GM12878 (cell line): Measurements from ENCODE around the gene SNCG. TPM values are rescaled to one million over a fixed set of nuclear protein-coding genes. Genes with fewer than 3 reads are reported as not detected.
"Not testable (repeated sequence)": the region's sequence is repeated elsewhere in the genome, so short reads cannot be mapped to it uniquely, and the experiment has no call there.

Experiments
- ATAC-seq: fragments of 200-7000 bp; cut with Tn5 transposase; 3 replicates; pipeline ENCODE4 v1.9.1; 2020; ENCODE audit warnings: mild to moderate bottlenecking, moderate library complexity
- BruUV-seq: library from RNA; stranded (reverse); fragments of 400-500 nt; replicated peaks from 2 replicates; lab custom pipeline; 2021; lab: Mats Ljungman, UMichigan
- CTCF ChIA-PET: fragments of 300-600 bp; sonication (Branson Sonifier 250); formaldehyde crosslinking; extraction: SDS; loops from one replicate; lab custom pipeline; 2021; ENCODE audit warnings: inconsistent platforms; lab: Yijun Ruan, JAX
- POLR2A ChIA-PET: fragments of 350-600 bp; formaldehyde crosslinking; extraction: SDS; loops from one replicate; lab custom pipeline; 2021; ENCODE audit warnings: inconsistent platforms; lab: Charles Lee
- RAD21 ChIA-PET: fragments of 300-600 bp; sonication (Branson Sonifier 250); formaldehyde crosslinking; loops from one replicate; lab custom pipeline; 2023; ENCODE audit warnings: antibody characterized with exemption; ENCODE audit not compliant: unreplicated experiment; lab: Charles Lee
- SMC1A ChIA-PET: fragments of 300-600 bp; sonication (Branson Sonifier 250); formaldehyde crosslinking; loops from one replicate; lab custom pipeline; 2023; ENCODE audit not compliant: unreplicated experiment, uncharacterized antibody; lab: Charles Lee
- DNase-seq: peaks from one replicate; pipeline ENCODE4 v3.0.0-alpha.2; 2011; ENCODE audit warnings: low read depth, low spot score
- FAIRE-seq: peaks from 3 replicates; lab custom pipeline; 2011; peaks lifted over from hg19 to GRCh38; lab: Jason Lieb, UNC
- H2AFZ ChIP-seq: 2 replicates; pipeline ENCODE4 v1.6.0; 2011; ENCODE audit warnings: low read depth, low read length, control low read depth; ENCODE audit not compliant: control insufficient read depth
- H3K27ac ChIP-seq: 2 replicates; pipeline ENCODE4 v1.5.1; 2011; ENCODE audit warnings: control low read depth; ENCODE audit not compliant: control insufficient read depth, insufficient read depth
- H3K27me3 ChIP-seq, 2 experiments: replicated peaks in 1 of 2; 2 replicates each; pipeline versions ENCODE4 v1.6.0 to v1.6.1; 2011; ENCODE audit warnings: low read length in 1 of 2; ENCODE audit not compliant: control insufficient read depth in 2 of 2, insufficient read depth in 2 of 2
- H3K36me3 ChIP-seq, 2 experiments: 2 replicates each; pipeline ENCODE4 v1.5.1; 2011; ENCODE audit warnings: low read length in 1 of 2; ENCODE audit not compliant: control insufficient read depth in 2 of 2, insufficient read depth in 2 of 2
- H3K4me1 ChIP-seq: 2 replicates; pipeline ENCODE4 v1.6.1; 2011; ENCODE audit warnings: mild to moderate bottlenecking, low read length, moderate library complexity, mixed read lengths; ENCODE audit not compliant: control insufficient read depth, insufficient read depth
- H3K4me2 ChIP-seq: 2 replicates; pipeline ENCODE4 v1.6.0; 2011; ENCODE audit warnings: control low read depth; ENCODE audit not compliant: control insufficient read depth, insufficient read depth
- H3K4me3 ChIP-seq: fragments of 200-600 bp; sonication (generic); 2 replicates; pipeline ENCODE4 v1.5.1; 2016
- H3K79me2 ChIP-seq: 2 replicates; pipeline ENCODE4 v1.6.0; 2011; ENCODE audit warnings: low read length; ENCODE audit not compliant: control insufficient read depth, insufficient read depth
- H3K9ac ChIP-seq: 2 replicates; pipeline ENCODE4 v1.8.0; 2011; ENCODE audit warnings: low read length, control low read depth, mixed read lengths; ENCODE audit not compliant: control insufficient read depth, insufficient read depth
- H3K9me3 ChIP-seq: replicated peaks from 3 replicates; pipeline ENCODE4 v1.5.1; 2011; ENCODE audit warnings: mild to moderate bottlenecking, low read length; ENCODE audit not compliant: control insufficient read depth, insufficient read depth
- H4K20me1 ChIP-seq: 2 replicates; pipeline ENCODE4 v1.6.0; 2011; ENCODE audit not compliant: control insufficient read depth, insufficient read depth
- BMI1 ChIP-seq: fragments of 450-650 bp; IDR thresholded peaks from 2 replicates; pipeline ENCODE4 v1.6.1; 2016; ENCODE audit warnings: mild to moderate bottlenecking, moderate library complexity, borderline replicate concordance
- BRCA1 ChIP-seq: IDR thresholded peaks from 2 replicates; pipeline ENCODE4 v1.6.1; 2011; ENCODE audit warnings: low read depth, low read length, improper control_type of control experiment
- CHD2 ChIP-seq: IDR thresholded peaks from 2 replicates; pipeline ENCODE4 v1.6.1; 2011; ENCODE audit warnings: low read depth, low read length, improper control_type of control experiment, borderline replicate concordance
- CTCF ChIP-seq, 3 experiments: IDR thresholded peaks in 2 of 3; conservative IDR thresholded peaks in 1 of 3; 2 replicates each; pipeline ENCODE4 v1.5.1; 2011; ENCODE audit warnings: low read depth in 3 of 3, low read length in 3 of 3, mild to moderate bottlenecking in 3 of 3, control low read depth in 2 of 3, moderate library complexity in 2 of 3, inconsistent platforms in 1 of 3, mixed read lengths in 1 of 3; ENCODE audit not compliant: control insufficient read depth in 2 of 3, insufficient read depth in 1 of 3; ENCODE audit errors: extremely low read depth in 1 of 3
- FOS ChIP-seq: IDR thresholded peaks from 3 replicates; pipeline ENCODE4 v1.6.1; 2011; ENCODE audit warnings: borderline replicate concordance; ENCODE audit not compliant: insufficient read length; ENCODE audit errors: extremely low read depth
- GABPA ChIP-seq: IDR thresholded peaks from 2 replicates; pipeline ENCODE4 v1.6.1; 2014; ENCODE audit warnings: antibody characterized with exemption, low read depth, mild to moderate bottlenecking, inconsistent platforms
- HDAC2 ChIP-seq: fragments of 200-600 bp; sonication (generic); IDR thresholded peaks from 2 replicates; pipeline ENCODE4 v1.6.1; 2017
- IKZF1 ChIP-seq: fragments of 450-650 bp; conservative IDR thresholded peaks from 2 replicates; pipeline ENCODE4 v1.6.1; 2017; ENCODE audit warnings: antibody characterized with exemption, mild to moderate bottlenecking
- MAX ChIP-seq: IDR thresholded peaks from 2 replicates; pipeline ENCODE4 v1.6.1; 2012; ENCODE audit warnings: low read depth, low read length, improper control_type of control experiment
- NFYB ChIP-seq: IDR thresholded peaks from 2 replicates; pipeline ENCODE4 v1.6.1; 2011; ENCODE audit warnings: low read depth, mild to moderate bottlenecking, low read length, improper control_type of control experiment, moderate library complexity; ENCODE audit not compliant: insufficient read depth
- POU2F2 ChIP-seq: IDR thresholded peaks from 3 replicates; pipeline ENCODE4 v1.6.1; 2011; ENCODE audit warnings: low read depth, mild to moderate bottlenecking, low read length, borderline replicate concordance
- SUZ12 ChIP-seq: fragments of 200-600 bp; sonication (generic); IDR thresholded peaks from one replicate; pipeline ENCODE4 v1.6.1; 2018; ENCODE audit warnings: antibody characterized with exemption, mild to moderate bottlenecking; ENCODE audit not compliant: unreplicated experiment
- TCF3 ChIP-seq: IDR thresholded peaks from 2 replicates; pipeline ENCODE4 v1.6.1; 2012; ENCODE audit warnings: low read depth, mild to moderate bottlenecking, low read length, borderline replicate concordance; ENCODE audit not compliant: insufficient read depth
- WGBS: methylation state at CpG from one replicate; pipeline ENCODE4 v1.1.6; 2016; ENCODE audit warnings: low lambda C conversion rate; ENCODE audit not compliant: insufficient replicate concordance, insufficient coverage; ENCODE audit errors: missing lambda C conversion rate; 5-methylcytosine and 5-hydroxymethylcytosine counted together
- in situ Hi-C: fragments of 300-500 bp; cut with MboI; formaldehyde crosslinking; loops from 9 replicates; pipeline ENCODE4 v1.14.3; 2018; ENCODE audit warnings: mixed read lengths
- intact Hi-C: fragments of 100-400 bp; cut with micrococcal nuclease; formaldehyde crosslinking; loops from one replicate; pipeline ENCODE4 v1.14.2; 2022; ENCODE audit not compliant: unreplicated experiment
- polyA plus RNA-seq, 11 experiments: library from polyadenylated mRNA; depleted of rRNA in 4 of 11; unstranded in 6 of 11; stranded (reverse) in 5 of 11; fragments of >200 nt; fragmentation: Nextera tagmentation in 4 of 11; fragmentation: Illumina TruSeq in 1 of 11; extraction: Ambion mirVana in 4 of 11; extraction: Trizol in 1 of 11; gene quantifications; 1 replicate in 1 of 11; 2 replicates in 10 of 11; pipeline versions ENCODE4 v1.2.1 to v1.2.3, GENCODE V29; 2011 to 2016; ENCODE audit warnings: inconsistent platforms in 2 of 11, missing spikeins in 2 of 11, low read depth in 1 of 11
- total RNA-seq, 4 experiments: library from RNA; depleted of rRNA in 3 of 4; stranded (reverse); fragments of >200 nt in 3 of 4; fragmentation: Illumina TruSeq in 1 of 4; extraction: Trizol in 1 of 4; gene quantifications; 2 replicates each; pipeline versions ENCODE4 v1.2.1 to v1.2.3, GENCODE V29; 2013 to 2021

The SNCG gene
- total and polyA plus RNA-seq, 10 of the 15 experiments (the other 5 are each of a cell fraction or from before 2014, with no cell fraction given), result 0.22 to 1.3 (median 0.42) TPM; not detected in 6

GRCh38 chr10:86938260-86938659, 20.1 kb upstream of the SNCG start (continued):
- TF ChIP-seq MAX, result no peak

- H3K79me2 ChIP-seq, H2AFZ ChIP-seq, DNase-seq, BruUV-seq, H4K20me1 ChIP-seq, H3K9ac ChIP-seq, H3K9me3 ChIP-seq, ATAC-seq, FAIRE-seq, H3K4me3 ChIP-seq, H3K4me1 ChIP-seq, H3K27me3 ChIP-seq, POLR2A ChIA-PET, H3K4me2 ChIP-seq, H3K36me3 ChIP-seq, in situ Hi-C loops, intact Hi-C loops, H3K27ac ChIP-seq: not testable (repeated sequence)
- 67% methylated on average over 16 of the region's 16 CpGs for WGBS
- ChIA-PET SMC1A (interaction anchor here (1.7 to 3.0 kb wide), 2 partner anchors 12 to 26 kb away, joined by 4 to 8 read pairs; no protein-coding TSS in a partner anchor), CTCF (interaction anchor here (0.7 to 3.9 kb wide), 6 partner anchors 21 to 310 kb away, joined by 3 to 25 read pairs (median 4); no protein-coding TSS in a partner anchor), RAD21 (interaction anchor here (2.0 kb wide), 1 partner anchor 20 kb away, joined by 12 read pairs; no protein-coding TSS in a partner anchor)
These were observed 18.3 kb upstream of the SNCG start for GRCh38 chr10:86940076-86940475.

GRCh38 chr10:86940677-86941076, 17.7 kb upstream of the SNCG start:
- intact Hi-C loops, result no loop called here
- DNase-seq (no peak), FAIRE-seq (no peak), ATAC-seq (no peak)
- Histone ChIP-seq H3K27ac (no peak overlapping the region), H2AFZ (no peak overlapping the region), H3K4me1 (no peaks in the 10 kb centered on the region; the same call in 1 of the 2 replicates), H4K20me1 (no peaks in the 10 kb centered on the region), H3K4me2 (no peak overlapping the region), H3K4me3 (no peak overlapping the region), H3K36me3 (no peaks in the 10 kb centered on the region), H3K79me2 (no peaks in the 10 kb centered on the region), H3K9ac (no peak overlapping the region), H3K9me3 (no peaks in the 10 kb centered on the region), H3K27me3 (no peaks in the 10 kb centered on the region)
- SMC1A ChIA-PET, result interaction anchor here (1.7 kb wide), 1 partner anchor 12 kb away, joined by 4 read pairs; no protein-coding TSS in a partner anchor
- POLR2A ChIA-PET, result no interaction called here
- BruUV-seq, result no TSS peak
- in situ Hi-C loops, result no loop called here
- WGBS, result 82% methylated on average over 6 of the region's 6 CpGs
- RAD21 ChIA-PET, result interaction anchor here (0.9 to 1.4 kb wide), 2 partner anchors 21 to 99 kb away, joined by 3 to 5 read pairs; no protein-coding TSS in a partner anchor
- CTCF ChIA-PET, result interaction anchor here (0.9 to 3.9 kb wide), 3 partner anchors 20 to 292 kb away, joined by 3 to 25 read pairs (median 14); no protein-coding TSS in a partner anchor
- no peak for TF ChIP-seq HDAC2
- no peak for TF ChIP-seq NFYB
- TF ChIP-seq BRCA1, result no peak
- no peak for TF ChIP-seq CHD2
- TF ChIP-seq CTCF (IDR thresholded peaks at IDR 0.05 in 2 of 3, conservative IDR thresholded peaks at IDR 0.05 in 1 of 3; ENCODE audit: control insufficient read depth in 2 of 3, extremely low read depth in 1 of 3, insufficient read depth in 1 of 3, low read depth in 3 of 3, low read length in 3 of 3), result no peak
- no peak for TF ChIP-seq TCF3
- no peak for TF ChIP-seq BMI1
- TF ChIP-seq GABPA, result no peak
- no peak for TF ChIP-seq IKZF1
- TF ChIP-seq SUZ12, result no peak
- TF ChIP-seq POU2F2, result no peak
- no peak for TF ChIP-seq FOS
